ENCODE data around the gene ANKDD1A.
A peak's percentile ranks its signal among the peaks of the same experiment; 100 is the strongest.

ANKDD1A gene

GRCh38 chr15:64911311-64912186 lies at the start of gene ANKDD1A:
ANKDD1A (plus strand) TSS chr15:64911902; CDS start chr15:64911931, 29 bp downstream.
- peak; percentile 56 for DNase-seq

GRCh38 chr15:64861960-64862359 lies 49.7 kb upstream of the ANKDD1A start:
- no peak for DNase-seq

- DNase-seq = no peak
Observed at GRCh38 chr15:64862408-64862807, 49.3 kb upstream of the ANKDD1A start.

GRCh38 chr15:64864068-64864467 lies 47.6 kb upstream of the ANKDD1A start:
- DNase-seq = no peak

- no peak for DNase-seq
Observed at GRCh38 chr15:64865126-64865997, 46.3 kb upstream of the ANKDD1A start.

GRCh38 chr15:64865998-64866520 lies 45.6 kb upstream of the ANKDD1A start:
- DNase-seq = no peak

GRCh38 chr15:64869501-64869900 lies 42.2 kb upstream of the ANKDD1A start:
- no peak for DNase-seq

- no peak for DNase-seq
Observed at GRCh38 chr15:64870353-64870752, 41.3 kb upstream of the ANKDD1A start.

- DNase-seq = no peak
Observed at GRCh38 chr15:64875641-64876223, 36.0 kb upstream of the ANKDD1A start.

GRCh38 chr15:64877435-64877834 lies 34.3 kb upstream of the ANKDD1A start:
- peak; percentile 76 for DNase-seq

GRCh38 chr15:64878705-64879104 lies 33.0 kb upstream of the ANKDD1A start:
- DNase-seq = peak; percentile 73

- DNase-seq = peak; percentile 86
Observed at GRCh38 chr15:64883100-64883581, 28.6 kb upstream of the ANKDD1A start.

- DNase-seq = peak; percentile 98
Observed at GRCh38 chr15:64883997-64884511, 27.6 kb upstream of the ANKDD1A start.

- peak; percentile 71 for DNase-seq
Observed at GRCh38 chr15:64884679-64885078, 27.0 kb upstream of the ANKDD1A start.

- no peak for DNase-seq
Observed at GRCh38 chr15:64888336-64888735, 23.4 kb upstream of the ANKDD1A start.

GRCh38 chr15:64891561-64891960 lies 20.1 kb upstream of the ANKDD1A start:
- DNase-seq = no peak

GRCh38 chr15:64892847-64893403 lies 18.8 kb upstream of the ANKDD1A start:
- peak; percentile 52 for DNase-seq

- DNase-seq = peak; percentile 94
Observed at GRCh38 chr15:64893481-64894394, 18.0 kb upstream of the ANKDD1A start.

- DNase-seq = no peak
Observed at GRCh38 chr15:64894395-64895056, 17.2 kb upstream of the ANKDD1A start.

- DNase-seq = peak; percentile 96
Observed at GRCh38 chr15:64895285-64896065, 16.2 kb upstream of the ANKDD1A start.
